ENCODE measurements around the gene POFUT2.

DNA sequence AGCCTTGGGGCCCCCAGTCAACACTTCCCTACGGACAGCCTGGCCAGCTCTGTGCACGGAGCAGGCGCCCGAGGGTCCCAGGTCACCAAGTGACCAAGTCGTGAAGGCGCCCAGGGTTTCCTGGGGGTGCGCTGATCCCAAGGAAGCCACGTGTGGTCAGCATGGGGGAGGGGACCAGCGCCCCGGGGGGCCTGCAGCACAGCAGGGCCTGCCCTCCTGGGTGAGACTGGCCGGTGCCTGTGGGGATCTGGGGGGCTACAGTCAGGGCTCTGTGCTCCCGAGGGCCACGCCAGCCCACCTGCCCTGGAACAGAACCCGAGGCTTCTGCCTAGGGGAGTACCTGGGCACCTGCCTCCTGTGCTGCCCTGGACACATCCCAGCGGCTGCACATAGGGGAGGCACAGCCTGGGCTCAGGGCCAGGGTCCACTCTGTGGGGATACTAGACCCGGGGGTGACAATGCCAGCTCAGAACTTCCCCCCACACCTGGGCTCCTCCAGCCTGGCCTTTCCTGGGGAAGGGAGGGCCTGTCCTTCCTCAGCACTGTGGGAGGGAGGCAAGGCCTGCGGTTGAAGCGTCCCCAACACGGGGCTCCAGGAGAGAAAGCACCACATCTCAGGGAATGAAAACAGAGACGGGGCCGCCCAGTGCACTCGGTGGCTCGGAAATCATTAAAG is 6.2 kb upstream of the POFUT2 start:
- TF ChIP-seq, protein P1, sequence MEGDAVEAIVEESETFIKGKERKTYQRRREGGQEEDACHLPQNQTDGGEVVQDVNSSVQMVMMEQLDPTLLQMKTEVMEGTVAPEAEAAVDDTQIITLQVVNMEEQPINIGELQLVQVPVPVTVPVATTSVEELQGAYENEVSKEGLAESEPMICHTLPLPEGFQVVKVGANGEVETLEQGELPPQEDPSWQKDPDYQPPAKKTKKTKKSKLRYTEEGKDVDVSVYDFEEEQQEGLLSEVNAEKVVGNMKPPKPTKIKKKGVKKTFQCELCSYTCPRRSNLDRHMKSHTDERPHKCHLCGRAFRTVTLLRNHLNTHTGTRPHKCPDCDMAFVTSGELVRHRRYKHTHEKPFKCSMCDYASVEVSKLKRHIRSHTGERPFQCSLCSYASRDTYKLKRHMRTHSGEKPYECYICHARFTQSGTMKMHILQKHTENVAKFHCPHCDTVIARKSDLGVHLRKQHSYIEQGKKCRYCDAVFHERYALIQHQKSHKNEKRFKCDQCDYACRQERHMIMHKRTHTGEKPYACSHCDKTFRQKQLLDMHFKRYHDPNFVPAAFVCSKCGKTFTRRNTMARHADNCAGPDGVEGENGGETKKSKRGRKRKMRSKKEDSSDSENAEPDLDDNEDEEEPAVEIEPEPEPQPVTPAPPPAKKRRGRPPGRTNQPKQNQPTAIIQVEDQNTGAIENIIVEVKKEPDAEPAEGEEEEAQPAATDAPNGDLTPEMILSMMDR (IDR thresholded peaks at IDR 0.05; ENCODE audit: poor library complexity, severe bottlenecking) = no peak
- no peak for TF ChIP-seq RAD21 (conservative IDR thresholded peaks at IDR 0.05)
